Fibroblast of skin of scalp (primary cell): ENCODE measurements around the gene TLL2.

Experiments
- DNase-seq: peaks from one replicate; pipeline ENCODE4 v3.0.0-alpha.2; 2013

The TLL2 gene

GRCh38 chr10:96420228-96421009 is 93.3 kb downstream of the TLL2 start:
- no peak for DNase-seq

DNA sequence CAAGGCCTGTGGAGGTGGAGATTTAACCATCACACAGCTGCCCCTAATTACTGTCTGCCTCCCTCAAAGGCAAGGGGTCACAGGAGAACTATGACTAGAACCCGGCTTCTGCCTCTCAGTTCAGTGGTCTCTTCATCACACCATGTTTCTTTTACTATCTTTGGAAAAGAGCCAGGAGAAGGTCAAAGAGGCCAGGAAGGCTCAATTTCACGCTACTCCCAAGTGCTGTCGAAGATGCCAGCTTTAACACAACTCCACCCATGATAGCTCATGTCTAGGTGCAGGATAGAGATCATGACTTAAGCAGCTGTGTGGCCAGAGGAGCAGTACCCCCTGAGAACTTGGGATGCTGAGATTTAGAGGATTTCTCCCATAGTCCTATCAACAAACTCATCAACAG is 94.4 kb downstream of the TLL2 start:
- no peak for DNase-seq

GRCh38 chr10:96418582-96418981 is 95.1 kb downstream of the TLL2 start:
- no peak for DNase-seq

DNA sequence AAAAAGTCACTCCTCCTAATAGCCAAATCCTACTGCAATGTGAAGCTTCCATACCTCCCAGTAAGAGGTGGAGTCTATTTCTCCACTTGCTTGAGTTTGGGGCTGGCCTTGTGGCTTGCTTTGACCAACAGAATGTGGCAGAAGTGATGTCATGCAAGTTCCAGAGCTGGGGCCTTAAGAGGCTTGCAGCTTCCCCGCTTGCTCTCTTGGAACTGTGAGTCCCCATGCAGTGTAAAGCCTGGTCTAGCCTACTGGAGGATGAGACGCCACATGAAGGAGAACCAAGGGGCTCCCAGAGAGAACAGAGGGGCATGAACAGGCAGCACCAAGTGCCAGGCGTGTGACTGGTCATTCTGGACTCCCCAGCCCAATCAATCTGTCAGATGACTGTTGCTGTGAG is 96.3 kb downstream of the TLL2 start:
- DNase-seq, result peak; percentile 41

- DNase-seq, result peak; percentile 53
Measured at GRCh38 chr10:96416643-96417042, 97.1 kb downstream of the TLL2 start.

GRCh38 chr10:96415891-96416554 is 97.7 kb downstream of the TLL2 start:
- peak; percentile 59 for DNase-seq

DNA sequence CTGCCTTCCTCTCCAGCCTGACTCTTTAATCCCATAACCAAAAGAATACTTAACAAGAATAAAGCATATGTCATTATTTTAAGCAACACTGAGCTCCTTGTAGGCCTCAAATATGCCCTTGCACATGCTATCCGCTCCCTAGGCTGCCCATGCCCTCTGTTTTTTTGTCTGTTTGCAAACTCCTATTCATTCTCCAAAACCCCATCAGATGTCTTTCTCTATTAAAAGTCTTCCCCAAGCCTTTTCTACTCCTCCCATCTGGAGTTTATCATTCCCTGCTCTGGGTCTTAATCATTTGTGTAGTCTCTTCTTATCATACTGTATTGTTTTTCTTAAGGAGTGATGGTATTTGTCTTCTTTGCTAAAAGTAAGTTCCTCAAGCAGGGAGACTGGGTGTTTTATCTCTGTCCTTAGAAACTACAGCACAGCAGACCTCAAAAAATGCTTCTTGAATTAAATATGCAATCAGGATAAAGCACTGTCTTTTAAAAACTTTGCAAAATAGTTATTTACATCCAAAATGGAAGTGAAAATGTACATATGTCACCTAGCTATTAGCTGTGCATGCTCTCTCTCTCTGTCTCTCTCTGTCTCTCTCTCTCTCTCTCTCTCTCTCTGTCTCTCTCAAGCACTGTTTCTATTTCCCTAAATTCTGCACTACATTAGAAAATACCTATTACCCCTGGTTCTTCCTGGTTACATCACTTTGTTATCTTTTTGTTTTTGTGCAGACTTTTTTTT is 98.4 kb downstream of the TLL2 start:
- no peak for DNase-seq

DNA sequence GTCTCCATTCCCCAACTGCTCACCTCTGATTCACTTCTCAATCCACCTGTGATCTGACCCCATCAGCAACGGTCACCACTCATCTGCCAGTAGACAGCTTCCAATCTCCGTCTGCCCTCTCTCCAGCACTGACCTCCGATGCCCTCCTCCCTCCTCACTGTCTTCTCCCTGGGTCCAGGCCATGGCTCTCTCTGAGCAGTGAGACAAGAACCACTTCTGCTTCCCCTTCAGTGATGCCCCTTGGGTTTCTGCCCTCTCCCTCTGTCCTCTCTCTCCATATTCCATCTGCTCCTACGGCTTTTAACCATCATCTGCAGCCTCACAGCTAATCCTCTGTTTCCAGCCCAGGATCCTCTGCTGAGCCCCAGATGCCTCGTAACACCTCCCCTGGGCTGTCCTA is 99.4 kb downstream of the TLL2 start:
- DNase-seq, result no peak

DNA sequence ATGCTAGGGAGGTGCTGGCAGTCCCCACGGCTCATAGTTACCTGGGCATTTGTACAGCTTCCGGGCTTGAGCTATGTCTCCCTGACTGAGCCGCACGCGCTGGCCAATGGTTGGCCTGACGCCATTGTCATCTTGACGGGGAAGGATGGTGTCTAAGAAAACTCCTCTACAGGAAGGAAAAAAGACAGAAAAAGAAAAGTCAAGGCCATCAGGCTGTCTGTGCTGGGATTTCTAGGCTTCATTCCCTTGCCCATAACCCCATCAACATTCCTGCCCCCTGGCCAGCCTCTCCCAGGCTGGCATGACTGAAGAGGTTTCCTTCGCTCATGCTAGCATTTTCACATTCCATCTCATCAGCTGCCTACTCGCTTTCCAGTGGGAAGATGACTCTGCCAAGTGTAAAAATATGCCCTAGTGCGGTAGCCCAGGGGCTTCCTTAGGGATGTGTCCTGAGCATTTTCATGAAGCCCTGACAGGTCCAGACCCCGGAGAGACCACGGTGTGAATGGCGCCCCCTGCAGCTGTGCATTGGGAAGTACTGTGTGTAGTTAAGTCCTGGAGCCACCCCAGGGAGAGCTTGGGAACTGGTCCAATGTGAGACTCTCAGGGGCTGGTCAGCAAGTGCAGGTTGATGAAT is 100.5 kb downstream of the TLL2 start:
- no peak for DNase-seq

- no peak for DNase-seq
Measured at GRCh38 chr10:96411716-96412320, 101.9 kb downstream of the TLL2 start.

DNA sequence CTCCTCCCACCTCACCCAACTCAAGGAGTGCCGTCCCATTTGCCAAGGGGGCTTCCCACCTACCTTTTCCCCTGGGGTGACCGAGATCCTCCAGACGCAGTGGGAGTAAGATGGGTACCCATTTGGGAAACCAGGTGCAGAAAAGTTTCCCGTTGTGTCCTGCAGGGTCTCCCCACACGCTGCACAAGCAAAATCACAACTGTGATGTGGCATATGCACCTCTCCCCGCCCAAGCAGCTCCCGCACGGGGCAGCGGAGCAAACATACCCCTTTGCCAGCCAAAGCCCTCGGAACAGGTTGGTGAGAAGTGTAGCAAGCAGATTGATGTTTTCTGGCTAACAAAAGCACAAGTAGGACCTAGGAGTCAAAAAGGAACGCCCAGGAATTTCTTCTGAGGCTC is 103.4 kb downstream of the TLL2 start:
- no peak for DNase-seq

GRCh38 chr10:96408201-96408600 is 105.5 kb downstream of the TLL2 start:
- DNase-seq, result no peak

- DNase-seq, result no peak
Measured at GRCh38 chr10:96407560-96408069, 106.1 kb downstream of the TLL2 start.

GRCh38 chr10:96406091-96406490 is 107.6 kb downstream of the TLL2 start:
- no peak for DNase-seq

DNA sequence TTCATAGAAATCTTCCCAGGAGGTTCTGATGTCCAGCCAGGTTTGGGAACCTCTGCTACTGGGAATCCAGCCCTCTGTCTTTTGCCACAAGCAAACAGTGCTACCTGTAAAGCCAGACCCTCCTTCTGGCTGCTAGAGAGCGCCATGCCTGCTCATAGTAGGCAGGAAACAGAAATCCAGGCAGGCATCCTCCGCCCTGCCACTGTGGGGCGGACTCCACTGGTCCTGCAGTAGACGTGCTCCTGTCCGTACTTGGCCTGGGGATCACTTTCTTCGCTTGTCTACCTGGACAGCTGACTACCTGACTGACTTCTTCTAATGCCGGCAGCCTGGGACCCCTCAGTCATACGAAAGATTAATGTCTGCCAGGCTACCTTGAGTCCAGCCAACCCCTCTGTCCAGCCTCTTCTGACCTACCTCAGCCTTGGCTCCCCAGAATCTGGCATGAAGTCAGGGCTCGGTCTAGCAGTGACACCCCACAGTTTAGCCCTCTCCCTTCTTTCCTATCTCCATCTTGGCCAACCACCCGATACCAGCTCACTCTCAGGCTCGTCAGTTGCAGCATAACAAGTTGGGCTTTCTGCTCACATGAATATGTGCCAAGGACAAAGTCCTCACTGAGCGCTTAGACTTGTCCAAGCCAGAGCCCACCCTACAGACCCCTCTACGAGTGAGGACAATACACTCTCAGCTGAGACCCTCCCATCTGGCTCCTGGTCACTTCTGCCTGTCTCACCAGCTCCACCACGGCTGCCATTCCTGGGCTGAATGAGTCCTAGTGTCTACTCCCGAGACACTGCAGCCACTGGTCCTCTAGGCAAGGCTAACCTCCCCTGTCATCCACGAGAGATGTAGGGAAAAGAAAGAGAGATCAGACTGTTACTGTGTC is 111.1 kb downstream of the TLL2 start:
- no peak for DNase-seq

DNA sequence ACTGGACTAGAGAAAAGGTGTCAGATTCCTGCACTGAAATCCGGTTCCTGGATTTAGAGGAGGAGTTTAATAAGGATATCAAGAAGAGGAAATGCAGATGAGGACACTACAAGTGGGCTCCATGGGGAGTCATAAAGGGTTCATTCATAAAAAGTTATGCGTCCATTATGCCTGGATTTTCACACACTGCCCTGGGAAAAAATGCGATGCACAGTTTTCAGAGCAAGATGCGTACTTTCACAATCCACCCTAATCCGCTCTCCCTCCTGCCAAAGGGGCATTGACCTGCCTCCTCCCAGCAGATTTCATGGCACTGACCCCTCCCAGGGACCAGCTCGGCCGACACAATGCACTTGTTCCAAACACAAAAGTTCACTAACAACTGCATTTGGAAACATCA is 112.7 kb downstream of the TLL2 start:
- no peak for DNase-seq

GRCh38 chr10:96400465-96400864 is 113.3 kb downstream of the TLL2 start:
- no peak for DNase-seq

DNA sequence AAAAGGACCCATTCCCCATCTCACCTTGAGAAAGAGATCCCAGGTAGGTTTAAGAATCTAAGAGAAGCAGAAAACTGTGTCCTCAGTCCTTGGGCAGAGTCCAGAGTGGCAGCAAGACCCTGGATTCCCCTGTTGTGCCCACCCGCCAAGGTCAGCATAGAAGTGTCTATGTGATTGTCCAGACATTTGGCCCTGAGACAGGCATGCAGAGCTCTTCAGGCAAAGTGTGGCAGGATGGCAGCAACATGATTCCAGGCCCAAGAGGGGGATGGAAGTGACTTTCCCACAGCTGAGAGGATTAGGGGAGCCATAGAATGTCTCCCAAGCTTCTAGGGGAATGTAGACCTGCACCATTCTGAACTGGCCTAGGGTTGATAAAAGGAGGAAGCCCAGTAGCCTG is 115.8 kb downstream of the TLL2 start:
- no peak for DNase-seq

DNA sequence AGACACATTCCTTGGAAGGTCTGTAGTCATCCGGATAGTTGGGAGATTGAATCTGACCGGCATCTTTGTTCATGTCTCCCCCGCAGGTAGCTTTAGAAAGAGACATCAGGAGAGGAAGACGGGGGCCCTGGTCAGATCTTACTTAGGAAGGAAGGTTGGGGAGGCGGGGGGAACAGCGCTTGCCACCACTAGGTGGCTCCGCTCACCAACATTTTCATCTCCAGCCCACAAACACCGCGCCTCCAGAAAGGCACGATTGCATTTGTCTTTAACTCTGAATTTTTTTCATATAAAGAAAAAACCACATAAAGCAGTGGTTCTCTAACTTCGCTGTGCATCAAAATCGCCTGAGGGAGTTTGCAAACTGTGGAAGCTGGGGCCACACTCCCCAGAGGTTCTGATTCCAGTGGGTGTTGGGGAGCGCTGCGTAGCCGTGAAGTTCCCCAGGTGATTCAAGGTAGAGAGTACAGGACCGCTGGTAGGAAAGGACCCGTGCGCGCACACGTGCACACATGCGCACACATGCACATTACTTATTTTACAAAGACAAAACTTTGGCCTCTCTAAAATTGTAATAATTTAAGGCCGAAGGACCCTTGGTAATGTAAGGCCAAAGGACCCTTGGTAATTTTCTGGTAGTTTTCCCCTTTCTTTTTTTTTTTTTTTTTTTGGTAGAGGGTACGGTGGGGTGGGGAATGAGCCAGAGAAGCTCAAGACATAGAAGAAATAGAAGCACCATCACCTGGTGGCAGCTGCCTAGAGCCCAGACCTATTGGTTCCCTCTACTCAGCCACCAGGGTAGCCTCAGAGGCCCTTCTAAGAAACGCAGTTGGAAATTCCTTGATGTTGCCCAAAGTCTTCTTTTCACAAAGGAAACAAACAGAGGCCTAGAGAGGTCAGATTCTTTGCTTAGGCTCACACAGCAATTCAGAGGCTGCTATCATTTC is 117.5 kb downstream of the TLL2 start:
- DNase-seq, result peak; percentile 76

DNA sequence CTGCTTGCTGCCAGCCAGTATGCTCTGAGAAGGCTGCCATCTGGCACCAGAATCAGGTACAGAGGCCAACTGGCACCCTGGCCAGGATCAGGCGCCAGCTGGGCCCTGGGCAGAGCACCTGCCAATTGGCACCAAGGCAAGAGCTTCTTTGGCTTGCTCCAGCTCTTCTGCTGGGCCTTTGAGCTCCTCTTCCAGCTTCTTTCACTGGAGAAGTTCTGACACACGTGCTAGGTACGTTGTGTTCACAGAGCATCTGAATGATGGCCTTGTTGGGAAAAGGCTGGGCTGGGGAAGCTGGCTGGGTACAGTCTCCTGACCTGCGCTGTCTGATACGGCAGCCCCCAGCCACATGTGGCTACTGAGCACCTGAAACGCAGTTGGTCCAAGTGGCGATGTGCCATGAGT is 123.3 kb downstream of the TLL2 start:
- DNase-seq, result no peak
